HFFc6 (cell line): Measurements from ENCODE around the gene B4GALNT1. TPM values are rescaled to one million over a fixed set of nuclear protein-coding genes. Genes with fewer than 3 reads are reported as not detected.

Experiments
- DNase-seq: peaks from one replicate; pipeline ENCODE4 v3.0.0-alpha.2; 2018
- H3K27ac Mint-ChIP-seq: 2 replicates; pipeline ENCODE4 v1.8.0; 2020; ENCODE audit warnings: mild to moderate bottlenecking, mixed read lengths
- H3K27me3 Mint-ChIP-seq: 2 replicates; pipeline ENCODE4 v1.8.0; 2021; ENCODE audit warnings: mild to moderate bottlenecking, moderate library complexity, mixed read lengths; ENCODE audit not compliant: insufficient read depth
- H3K36me3 Mint-ChIP-seq: 2 replicates; pipeline ENCODE4 v1.8.0; 2021; ENCODE audit warnings: low read depth, mixed read lengths
- H3K4me1 Mint-ChIP-seq: 2 replicates; pipeline ENCODE4 v1.8.0; 2020; ENCODE audit warnings: low read depth, mixed read lengths
- H3K4me3 Mint-ChIP-seq: 2 replicates; pipeline ENCODE4 v1.8.0; 2020; ENCODE audit warnings: mild to moderate bottlenecking, moderate library complexity, mixed read lengths
- H3K9me3 Mint-ChIP-seq: 2 replicates; pipeline ENCODE4 v1.8.0; 2020; ENCODE audit warnings: mild to moderate bottlenecking, mixed read lengths
- CTCF ChIP-seq: fragments of 200-600 bp; sonication (generic); IDR thresholded peaks from 2 replicates; pipeline ENCODE4 v1.5.0; 2021; ENCODE audit warnings: antibody characterized with exemption, mild to moderate bottlenecking
- total RNA-seq, 6 experiments: library from RNA; stranded (reverse); fragmentation: NEBNext Ultra II Directional; extraction: Animal tissue kit (Norgen Biotek cat#: 25700); gene quantifications; 2 replicates in 1 of 6; 3 replicates in 5 of 6; pipeline ENCODE4 v1.2.3, GENCODE V29; 2021

B4GALNT1 gene
- total RNA-seq, 6 experiments from 2014 or later: 1.4 to 3.1 (median 2.3) TPM

GRCh38 chr12:57579677-57580465, 53.1 kb downstream of the B4GALNT1 start:
- Mint-ChIP-seq H3K36me3 (no peaks in the 10 kb centered on the region), H3K27me3 (peaks cover under 1% of the 10 kb centered on the region; the same call in 1 of the 2 replicates), H3K9me3 (no peaks in the 10 kb centered on the region), H3K4me3 (no peak overlapping the region), H3K4me1 (peaks cover 10% of the 10 kb centered on the region), H3K27ac (no peak overlapping the region)
- TF ChIP-seq CTCF: no peak
- no peak for DNase-seq

GRCh38 chr12:57579011-57579410, 54.0 kb downstream of the B4GALNT1 start:
- TF ChIP-seq CTCF: no peak
- H3K27ac Mint-ChIP-seq: no peak overlapping the region
- H3K4me1 Mint-ChIP-seq: peaks cover 10% of the 10 kb centered on the region
- no peaks in the 10 kb centered on the region for H3K36me3 Mint-ChIP-seq
- no peak overlapping the region for H3K4me3 Mint-ChIP-seq
- no peaks in the 10 kb centered on the region for H3K9me3 Mint-ChIP-seq
- H3K27me3 Mint-ChIP-seq: peaks cover 2% of the 10 kb centered on the region; the same call in 1 of the 2 replicates
- DNase-seq: no peak

- H3K36me3 Mint-ChIP-seq: no peaks in the 10 kb centered on the region
- no peak for TF ChIP-seq CTCF
- peaks cover 10% of the 10 kb centered on the region for H3K4me1 Mint-ChIP-seq
- no peaks in the 10 kb centered on the region for H3K9me3 Mint-ChIP-seq
- no peak overlapping the region for H3K4me3 Mint-ChIP-seq
- no peak overlapping the region for H3K27ac Mint-ChIP-seq
- peaks cover 2% of the 10 kb centered on the region; the same call in 1 of the 2 replicates for H3K27me3 Mint-ChIP-seq
- DNase-seq: no peak
Observed at GRCh38 chr12:57577981-57578758, 54.8 kb downstream of the B4GALNT1 start.

DNA sequence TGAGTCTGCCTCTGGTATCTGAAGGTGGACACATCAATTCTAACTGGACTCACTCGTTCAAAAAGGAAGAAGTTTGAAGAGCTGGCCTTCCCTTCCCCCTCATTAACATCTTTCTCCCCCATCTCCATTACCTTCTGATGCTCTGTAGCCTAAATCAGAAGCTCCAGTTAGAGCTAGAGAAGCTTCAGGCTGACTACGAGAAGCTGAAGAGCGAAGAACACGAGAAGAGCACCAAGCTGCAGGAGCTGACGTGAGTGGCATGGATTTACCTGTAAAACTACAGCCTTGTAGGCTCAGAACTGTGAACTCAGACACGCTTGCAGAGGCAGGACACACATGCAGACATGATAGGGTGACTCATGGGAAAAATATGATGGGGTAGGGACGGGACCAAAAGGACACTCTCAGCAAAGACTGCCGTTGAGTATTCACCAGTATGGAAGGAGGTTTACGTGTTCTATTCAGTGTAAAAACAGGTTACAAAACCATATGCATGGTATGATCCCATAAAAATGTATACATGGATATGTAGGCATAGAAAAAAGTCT, 56.3 kb downstream of the B4GALNT1 start:
- no peaks in the 10 kb centered on the region for H3K9me3 Mint-ChIP-seq
- peaks cover 7% of the 10 kb centered on the region for H3K27me3 Mint-ChIP-seq
- no peak for TF ChIP-seq CTCF
- H3K36me3 Mint-ChIP-seq: no peaks in the 10 kb centered on the region
- no peak overlapping the region for H3K27ac Mint-ChIP-seq
- H3K4me1 Mint-ChIP-seq: peaks cover 10% of the 10 kb centered on the region
- DNase-seq: no peak
- no peak overlapping the region for H3K4me3 Mint-ChIP-seq

Other genes starting within 250 kb of the B4GALNT1 start
- gene R3HDM2, start 202.2 kb downstream of the B4GALNT1 start, total RNA-seq: 10 to 100 TPM; 33.7 to 39.4 (median 37.9) TPM
- not detected for gene INHBC, start 198.4 kb downstream of the B4GALNT1 start, total RNA-seq
- gene INHBE, start 177.9 kb downstream of the B4GALNT1 start, total RNA-seq: under 1 TPM in 5 of 6 experiments, not detected in 1; 0.12 to 0.34 (median 0.18) TPM
- 1 to 10 TPM; 3.9 to 5.8 (median 4.6) TPM for gene GLI1, start 173.4 kb downstream of the B4GALNT1 start, total RNA-seq
- gene ARHGAP9, start 153.3 kb downstream of the B4GALNT1 start, total RNA-seq: under 1 TPM in 5 of 6 experiments, not detected in 1; 0.11 to 0.85 (median 0.21) TPM
- 100 to 1,000 TPM; 179 to 207 (median 193) TPM for gene MARS1, start 145.1 kb downstream of the B4GALNT1 start, total RNA-seq
- gene DDIT3, start 112.7 kb downstream of the B4GALNT1 start, total RNA-seq: 10 to 100 TPM in 4 of 6 experiments, 1 to 10 TPM in 2; 9.4 to 10.8 (median 10.2) TPM
- gene MBD6, start 110.4 kb downstream of the B4GALNT1 start, total RNA-seq: 10 to 100 TPM; 40.7 to 43.6 (median 42.1) TPM
- gene DCTN2, start 86.0 kb downstream of the B4GALNT1 start, total RNA-seq: 100 to 1,000 TPM; 110 to 123 (median 116) TPM
- gene KIF5A, start 83.2 kb downstream of the B4GALNT1 start, total RNA-seq: 1 to 10 TPM; 1.0 to 1.8 (median 1.2) TPM
- gene PIP4K2C, start 42.0 kb downstream of the B4GALNT1 start, total RNA-seq: 10 to 100 TPM; 21.1 to 33.1 (median 24.3) TPM
- gene DTX3, start 28.4 kb downstream of the B4GALNT1 start, total RNA-seq: 10 to 100 TPM; 17.7 to 21.0 (median 19.2) TPM
- gene ARHGEF25, start 21.8 kb downstream of the B4GALNT1 start, total RNA-seq: 10 to 100 TPM; 10.2 to 21.9 (median 11.9) TPM
- gene OS9, start 60.9 kb upstream of the B4GALNT1 start, total RNA-seq: 100 to 1,000 TPM; 150 to 158 (median 156) TPM
- under 1 TPM; 0.14 to 0.18 (median 0.14) TPM for gene AGAP2, start 105.5 kb upstream of the B4GALNT1 start, total RNA-seq
- 10 to 100 TPM; 20.3 to 32.3 (median 24.3) TPM for gene TSPAN31, start 111.8 kb upstream of the B4GALNT1 start, total RNA-seq
- 100 to 1,000 TPM; 112 to 140 (median 116) TPM for gene CDK4, start 119.1 kb upstream of the B4GALNT1 start, total RNA-seq
- 1 to 10 TPM in 4 of 6 experiments, under 1 TPM in 2; 0.94 to 3.2 (median 1.2) TPM for gene MARCHF9, start 121.9 kb upstream of the B4GALNT1 start, total RNA-seq
- 1 to 10 TPM in 3 of 6 experiments, under 1 TPM in 3; 0.57 to 1.8 (median 0.96) TPM for gene CYP27B1, start 133.9 kb upstream of the B4GALNT1 start, total RNA-seq
- 10 to 100 TPM; 30.0 to 41.8 (median 36.0) TPM for gene METTL1, start 138.9 kb upstream of the B4GALNT1 start, total RNA-seq
- 1 to 10 TPM; 6.3 to 9.0 (median 7.8) TPM for gene EEF1AKMT3, start 139.4 kb upstream of the B4GALNT1 start, total RNA-seq
- 10 to 100 TPM; 28.6 to 36.8 (median 33.7) TPM for gene TSFM, start 149.6 kb upstream of the B4GALNT1 start, total RNA-seq
- 1 to 10 TPM in 1 of 6 experiments, under 1 TPM in 5; 0.14 to 1.1 (median 0.67) TPM for gene AVIL, start 185.5 kb upstream of the B4GALNT1 start, total RNA-seq
- gene CTDSP2, start 213.5 kb upstream of the B4GALNT1 start, total RNA-seq: 100 to 1,000 TPM in 5 of 6 experiments, 10 to 100 TPM in 1; 99.2 to 128 (median 111) TPM